Smooth muscle cell of the pulmonary artery (primary cell): ENCODE results near the gene ELOB. TPM values are rescaled to one million over a fixed set of nuclear protein-coding genes. Genes with fewer than 3 reads are reported as not detected.

Experiments
- total RNA-seq: library from RNA; depleted of rRNA; stranded (reverse); fragments of >200 nt; gene quantifications from 2 replicates; pipeline ENCODE4 v1.2.3, GENCODE V29; 2014

The ELOB gene
- 186 and 207 TPM in 2 replicates for total RNA-seq

DNA sequence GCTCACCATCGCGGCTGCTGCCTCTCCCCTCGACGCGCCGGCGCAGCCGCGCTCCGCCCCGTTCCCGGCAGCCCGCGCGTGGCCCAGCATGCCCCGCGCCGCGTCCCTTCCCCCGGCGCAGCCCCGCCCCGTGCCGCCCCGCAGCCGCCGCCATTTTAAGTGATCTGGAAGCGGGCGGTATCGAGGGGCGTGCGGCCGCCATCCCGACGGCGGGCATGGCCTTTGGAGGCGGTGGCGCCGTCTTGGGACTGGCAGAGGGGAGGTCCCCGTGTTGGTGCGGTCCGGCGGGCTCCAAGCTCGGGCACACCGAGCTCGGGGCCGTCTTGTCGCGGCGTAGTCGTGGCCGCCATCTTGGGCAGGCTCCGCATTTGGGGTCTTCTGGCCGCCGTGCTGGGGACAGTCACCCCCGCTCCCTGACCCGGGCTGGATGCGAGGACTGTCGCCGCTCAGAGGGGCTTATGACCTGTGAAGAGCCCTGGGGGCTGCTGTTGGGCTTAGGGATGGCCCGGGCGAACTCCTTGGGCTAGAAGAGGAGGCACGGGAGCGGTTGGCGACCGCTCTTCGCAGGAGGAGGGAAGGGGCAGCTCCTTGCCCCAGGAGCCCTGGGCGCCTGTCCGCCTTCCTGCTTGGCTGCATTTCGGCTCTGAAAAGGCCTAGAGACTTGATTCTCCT lies at the start of gene ELOB:
TSS of gene ELOB (minus strand) at position 50 of the 672 bp plus-strand sequence. CDS start at position 9, 41 bp downstream.

DNA sequence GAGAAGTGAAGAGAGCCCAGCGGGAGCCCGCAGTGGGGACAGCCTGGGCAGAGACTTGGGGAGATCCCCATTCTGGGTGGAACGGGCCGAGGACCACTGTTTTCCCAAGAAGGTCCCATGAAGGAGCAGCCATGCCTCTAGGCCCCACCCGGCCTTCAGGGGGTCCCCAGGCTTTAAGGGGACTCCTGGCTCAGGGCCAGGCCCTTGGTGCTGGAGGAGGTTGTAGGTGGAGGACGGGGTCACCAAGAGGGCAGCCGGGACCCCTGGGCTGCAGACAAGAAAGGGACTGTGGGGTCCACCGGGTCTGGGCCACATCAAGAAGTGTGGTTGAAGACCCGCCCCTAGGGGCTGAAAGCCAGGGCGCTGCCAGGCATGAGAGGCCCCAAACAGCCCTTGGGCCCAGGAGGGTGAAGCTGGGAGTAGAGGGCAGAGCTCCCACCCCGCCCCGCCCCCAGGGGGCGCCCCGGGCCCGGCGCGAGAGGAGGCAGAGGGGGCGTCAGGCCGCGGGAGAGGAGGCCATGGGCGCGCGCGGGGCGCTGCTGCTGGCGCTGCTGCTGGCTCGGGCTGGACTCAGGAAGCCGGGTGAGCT lies 39.8 kb upstream of the ELOB start, which contains the start of gene PRSS21:
TSS of gene PRSS21 (plus strand) at position 487 of the 589 bp plus-strand sequence. CDS start at position 519, 32 bp downstream.

DNA sequence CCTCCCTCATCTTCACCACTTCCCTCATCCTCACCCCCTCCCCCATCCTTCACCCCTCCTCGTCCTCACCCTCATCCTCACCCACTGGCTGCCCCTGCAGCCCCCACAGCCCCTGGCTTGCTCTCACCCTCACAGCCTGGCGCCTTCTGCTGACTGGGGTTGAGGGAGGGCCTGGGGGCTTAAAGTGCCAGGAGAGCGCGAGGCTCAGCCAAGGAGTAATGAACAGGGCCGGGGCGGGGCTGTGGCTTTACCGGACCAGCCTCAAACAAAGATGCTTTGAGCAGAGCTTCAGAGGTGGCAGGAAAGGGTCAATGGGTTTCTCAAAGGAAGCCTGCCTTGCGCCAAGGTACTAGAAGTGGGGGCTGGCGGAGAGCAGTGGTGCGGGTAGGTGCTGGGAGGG lies 10.3 kb upstream of the ELOB start, which contains the start of gene PRSS33:
TSS of gene PRSS33 (minus strand) at position 155 of the 400 bp plus-strand sequence. CDS start 1,013 bp downstream, outside the sequence.

DNA sequence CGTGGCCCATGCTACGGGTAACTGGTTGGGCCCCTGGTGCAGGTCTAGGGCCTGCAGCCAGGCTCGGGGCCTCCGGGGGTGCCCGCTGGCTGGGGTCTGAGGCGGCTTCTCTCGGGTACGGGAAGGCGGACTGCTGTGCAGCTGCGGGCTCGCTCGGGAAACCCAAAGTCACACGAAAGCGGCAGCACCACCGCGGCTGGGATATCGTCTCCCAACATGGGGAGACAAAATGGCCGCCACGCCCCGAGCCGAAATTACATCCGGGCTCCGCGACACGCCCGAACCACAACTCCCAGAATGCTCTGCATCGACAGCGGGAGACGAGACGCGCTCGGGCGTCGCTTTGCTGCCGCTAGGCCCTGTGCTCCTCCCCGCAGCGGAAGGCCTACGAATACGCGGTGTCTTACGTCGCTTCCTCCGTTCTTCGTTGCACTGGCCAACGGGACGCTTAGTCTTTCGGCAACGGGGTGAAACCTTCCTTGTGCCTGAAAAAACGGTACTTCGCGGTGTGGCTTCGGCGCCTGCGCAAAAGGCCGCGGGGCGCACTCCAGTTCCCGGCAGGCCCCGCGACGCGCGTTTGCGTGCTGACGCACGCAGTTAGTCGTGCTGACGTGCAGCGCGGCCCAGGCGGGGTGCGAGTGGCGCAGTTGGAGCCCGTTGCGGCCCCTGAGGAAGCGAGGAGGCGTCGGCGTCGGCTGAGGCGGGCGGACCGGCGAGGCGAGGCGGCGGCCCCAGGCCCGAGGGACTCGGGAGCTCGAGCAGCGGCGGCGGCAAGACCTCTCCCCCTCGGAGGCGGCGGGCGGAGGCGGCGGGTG lies 24.8 kb downstream of the ELOB start, which contains the start of gene SRRM2:
TSS of gene SRRM2 (plus strand) at position 604 of the 815 bp plus-strand sequence. CDS start 3,727 bp downstream, outside the sequence.

Other genes with a start within 250 kb of the ELOB start
- gene CEMP1, start 245.9 kb downstream of the ELOB start, total RNA-seq: not detected in 2 replicates
- 28.9 and 30.2 TPM in 2 replicates for gene PDPK1, start 239.3 kb downstream of the ELOB start, total RNA-seq
- 20.3 and 25.3 TPM in 2 replicates for gene KCTD5, start 94.8 kb downstream of the ELOB start, total RNA-seq
- 0.69 and 0.72 TPM in 2 replicates for gene PRSS27, start 57.1 kb downstream of the ELOB start, total RNA-seq
- gene SRRM2, start 24.6 kb downstream of the ELOB start, total RNA-seq: 108 and 123 TPM in 2 replicates
- gene PRSS33, start 10.3 kb upstream of the ELOB start, total RNA-seq: not detected in 2 replicates
- not detected in 2 replicates for gene PRSS41, start 21.2 kb upstream of the ELOB start, total RNA-seq
- gene PRSS21, start 40.0 kb upstream of the ELOB start, total RNA-seq: 0.23 TPM in 1 of 2 replicates, not detected in the other
- gene ZG16B, start 53.0 kb upstream of the ELOB start, total RNA-seq: 0.13 TPM in 1 of 2 replicates, not detected in the other
- not detected in 2 replicates for gene PRSS22, start 80.9 kb upstream of the ELOB start, total RNA-seq
- gene FLYWCH2, start 105.9 kb upstream of the ELOB start, total RNA-seq: 42.1 and 44.4 TPM in 2 replicates
- 36.4 and 89.1 TPM in 2 replicates for gene FLYWCH1, start 134.7 kb upstream of the ELOB start, total RNA-seq
- not detected in 2 replicates for gene KREMEN2, start 187.0 kb upstream of the ELOB start, total RNA-seq
- 3.3 and 3.4 TPM in 2 replicates for gene PAQR4, start 192.1 kb upstream of the ELOB start, total RNA-seq
- gene PKMYT1, start 203.2 kb upstream of the ELOB start, total RNA-seq: 2.0 and 2.5 TPM in 2 replicates
- 0.10 TPM in 1 of 2 replicates, not detected in the other for gene CLDN9, start 235.6 kb upstream of the ELOB start, total RNA-seq
- 0.13 and 0.46 TPM in 2 replicates for gene CLDN6, start 240.9 kb upstream of the ELOB start, total RNA-seq
- 185 and 394 TPM in 2 replicates for gene TNFRSF12A, start 243.1 kb upstream of the ELOB start, total RNA-seq
- 33.4 and 46.1 TPM in 2 replicates for gene HCFC1R1, start 246.7 kb upstream of the ELOB start, total RNA-seq
- gene THOC6, start 246.8 kb upstream of the ELOB start, total RNA-seq: 14.1 and 17.3 TPM in 2 replicates